ENCODE data around the gene ATP1B3. TPM values are rescaled to one million over a fixed set of nuclear protein-coding genes. Genes with fewer than 3 reads are reported as not detected.
A peak's percentile ranks its signal among the peaks of the same experiment; 100 is the strongest.
"Not testable (repeated sequence)": the region's sequence is repeated elsewhere in the genome, so short reads cannot be mapped to it uniquely, and the experiment has no call there.

Gene ATP1B3
- total RNA-seq, 1 donor from 2014 or later, result 103 TPM

DNA sequence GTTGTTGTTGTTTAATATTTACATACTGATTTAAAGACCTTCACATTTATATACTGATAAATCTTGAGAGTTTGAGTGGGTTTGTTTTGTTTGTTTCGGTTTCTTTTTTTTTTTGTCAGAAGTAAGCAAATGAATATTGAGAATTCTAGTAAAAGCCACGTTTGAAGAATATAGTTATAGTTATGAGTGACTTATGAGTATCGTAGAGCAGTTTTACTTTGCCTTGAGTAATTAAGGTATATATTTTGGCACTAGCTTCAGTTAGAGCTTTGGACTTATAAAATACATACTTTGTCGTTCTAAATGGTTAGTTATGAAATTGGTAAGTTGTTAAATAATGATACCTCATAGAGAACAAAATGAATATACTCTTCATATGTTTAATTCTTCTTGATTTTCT is 27.8 kb downstream of the ATP1B3 start:
- Mint-ChIP-seq H3K9me3 (ENCODE audit: low read depth) (peaks cover 5% of the 10 kb centered on the region), H3K4me3 (ENCODE audit: low read depth) (no peak overlapping the region), H3K27me3 (no peaks in the 10 kb centered on the region), H3K27ac (no peak overlapping the region), H3K36me3 (ENCODE audit: insufficient read depth) (peaks cover 22% of the 10 kb centered on the region), H3K4me1 (ENCODE audit: low read depth) (no peaks in the 10 kb centered on the region)
- DNase-seq (ENCODE audit: low spot score, unreplicated experiment), result no peak
- TF ChIP-seq, protein P1, sequence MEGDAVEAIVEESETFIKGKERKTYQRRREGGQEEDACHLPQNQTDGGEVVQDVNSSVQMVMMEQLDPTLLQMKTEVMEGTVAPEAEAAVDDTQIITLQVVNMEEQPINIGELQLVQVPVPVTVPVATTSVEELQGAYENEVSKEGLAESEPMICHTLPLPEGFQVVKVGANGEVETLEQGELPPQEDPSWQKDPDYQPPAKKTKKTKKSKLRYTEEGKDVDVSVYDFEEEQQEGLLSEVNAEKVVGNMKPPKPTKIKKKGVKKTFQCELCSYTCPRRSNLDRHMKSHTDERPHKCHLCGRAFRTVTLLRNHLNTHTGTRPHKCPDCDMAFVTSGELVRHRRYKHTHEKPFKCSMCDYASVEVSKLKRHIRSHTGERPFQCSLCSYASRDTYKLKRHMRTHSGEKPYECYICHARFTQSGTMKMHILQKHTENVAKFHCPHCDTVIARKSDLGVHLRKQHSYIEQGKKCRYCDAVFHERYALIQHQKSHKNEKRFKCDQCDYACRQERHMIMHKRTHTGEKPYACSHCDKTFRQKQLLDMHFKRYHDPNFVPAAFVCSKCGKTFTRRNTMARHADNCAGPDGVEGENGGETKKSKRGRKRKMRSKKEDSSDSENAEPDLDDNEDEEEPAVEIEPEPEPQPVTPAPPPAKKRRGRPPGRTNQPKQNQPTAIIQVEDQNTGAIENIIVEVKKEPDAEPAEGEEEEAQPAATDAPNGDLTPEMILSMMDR (IDR thresholded peaks at IDR 0.05; ENCODE audit: unreplicated experiment), result no peak

DNA sequence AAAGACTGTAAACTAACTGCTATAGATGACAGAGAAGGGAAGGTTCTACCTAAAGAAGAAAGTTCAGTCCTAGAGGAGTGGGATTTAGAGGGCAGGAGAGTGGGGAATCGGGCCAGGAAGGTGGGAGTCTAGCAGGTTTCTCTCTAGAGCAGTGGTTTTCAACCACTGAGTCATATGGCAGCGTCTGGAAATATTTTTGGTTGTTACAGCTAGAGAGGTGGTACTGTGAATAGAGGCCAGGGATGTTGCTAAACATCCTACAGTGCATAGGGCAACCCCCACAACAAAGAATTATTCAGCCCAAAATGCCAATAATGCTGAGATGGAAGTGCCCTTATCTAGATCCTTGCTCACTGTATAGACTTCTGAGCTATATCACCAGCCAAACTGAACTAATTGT is 28.7 kb downstream of the ATP1B3 start:
- peaks cover 4% of the 10 kb centered on the region for H3K9me3 Mint-ChIP-seq (ENCODE audit: low read depth)
- H3K27ac Mint-ChIP-seq, result no peak overlapping the region
- TF ChIP-seq, protein P1 (IDR thresholded peaks at IDR 0.05; ENCODE audit: unreplicated experiment), result no peak
- DNase-seq (ENCODE audit: low spot score, unreplicated experiment), result no peak
- no peaks in the 10 kb centered on the region for H3K4me1 Mint-ChIP-seq (ENCODE audit: low read depth)
- H3K36me3 Mint-ChIP-seq (ENCODE audit: insufficient read depth), result peaks cover 24% of the 10 kb centered on the region
- H3K4me3 Mint-ChIP-seq (ENCODE audit: low read depth), result no peak overlapping the region
- H3K27me3 Mint-ChIP-seq, result no peaks in the 10 kb centered on the region

DNA sequence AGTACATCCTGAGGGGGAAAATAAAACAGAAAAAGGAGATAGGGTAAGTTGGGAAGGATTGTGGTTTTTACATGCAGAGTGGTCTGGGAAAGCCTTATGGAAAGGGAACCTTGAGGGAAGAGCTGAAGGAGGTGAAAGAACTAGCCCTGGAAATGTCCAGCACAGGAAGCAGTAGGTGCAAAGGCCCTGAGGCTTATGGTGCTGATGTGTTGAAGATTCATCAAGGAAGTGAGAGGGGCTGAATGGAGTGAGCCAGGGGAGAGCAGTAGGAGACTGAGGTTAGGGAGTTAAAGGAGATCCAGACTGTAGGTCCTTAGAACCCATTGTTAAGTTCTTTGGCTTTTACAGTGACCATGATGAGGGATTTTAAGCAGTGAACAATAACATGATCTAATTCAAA is 33.0 kb downstream of the ATP1B3 start:
- H3K27me3 Mint-ChIP-seq, result no peaks in the 10 kb centered on the region
- H3K4me1 Mint-ChIP-seq (ENCODE audit: low read depth), result no peaks in the 10 kb centered on the region
- no peak overlapping the region for H3K27ac Mint-ChIP-seq
- TF ChIP-seq, protein P1 (IDR thresholded peaks at IDR 0.05; ENCODE audit: unreplicated experiment), result no peak
- no peak for DNase-seq (ENCODE audit: low spot score, unreplicated experiment)
- H3K9me3 Mint-ChIP-seq (ENCODE audit: low read depth), result peaks cover 7% of the 10 kb centered on the region
- no peak overlapping the region for H3K4me3 Mint-ChIP-seq (ENCODE audit: low read depth)
- H3K36me3 Mint-ChIP-seq (ENCODE audit: insufficient read depth), result peaks cover 25% of the 10 kb centered on the region

DNA sequence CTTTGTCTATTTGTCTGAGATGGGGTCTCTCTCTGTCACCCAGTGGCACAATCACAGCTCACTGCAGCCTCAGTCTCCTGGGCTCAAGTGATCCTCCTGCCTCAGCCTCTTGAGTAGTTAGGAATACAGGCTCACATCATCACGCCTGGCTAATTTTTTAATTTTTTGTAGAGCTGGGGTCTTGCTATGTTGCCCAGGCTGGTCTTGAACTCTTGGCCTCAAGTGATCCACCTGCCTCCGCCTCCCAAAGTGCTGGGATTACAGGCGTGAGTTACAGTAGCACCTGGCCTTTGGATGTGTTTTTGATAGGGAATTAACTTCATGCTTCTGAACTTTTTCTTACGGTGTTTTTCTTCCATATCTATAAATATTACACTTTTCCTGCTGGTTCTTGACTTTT is 33.5 kb downstream of the ATP1B3 start:
- not testable (repeated sequence) for H3K27me3 Mint-ChIP-seq; DNase-seq (ENCODE audit: low spot score, unreplicated experiment); H3K4me1 Mint-ChIP-seq (ENCODE audit: low read depth); H3K4me3 Mint-ChIP-seq (ENCODE audit: low read depth); H3K9me3 Mint-ChIP-seq (ENCODE audit: low read depth); H3K27ac Mint-ChIP-seq
- peaks cover 23% of the 10 kb centered on the region for H3K36me3 Mint-ChIP-seq (ENCODE audit: insufficient read depth)

- H3K4me1 Mint-ChIP-seq (ENCODE audit: low read depth), result no peaks in the 10 kb centered on the region
- H3K27me3 Mint-ChIP-seq, result no peaks in the 10 kb centered on the region
- H3K4me3 Mint-ChIP-seq (ENCODE audit: low read depth), result no peak overlapping the region
- TF ChIP-seq, protein P1 (IDR thresholded peaks at IDR 0.05; ENCODE audit: unreplicated experiment), result peak; percentile 61
- peaks cover 23% of the 10 kb centered on the region for H3K36me3 Mint-ChIP-seq (ENCODE audit: insufficient read depth)
- H3K9me3 Mint-ChIP-seq (ENCODE audit: low read depth), result peaks cover 7% of the 10 kb centered on the region
- H3K27ac Mint-ChIP-seq, result no peak overlapping the region
- DNase-seq (ENCODE audit: low spot score, unreplicated experiment), result no peak
These were observed 36.8 kb downstream of the ATP1B3 start for GRCh38 chr3:141913150-141913811.

GRCh38 chr3:141914311-141914710 is 37.9 kb downstream of the ATP1B3 start:
- no peak for DNase-seq (ENCODE audit: low spot score, unreplicated experiment)

More at GRCh38 chr3:141914311-141914710, 37.9 kb downstream of the ATP1B3 start:
- Mint-ChIP-seq H3K27ac (no peak overlapping the region), H3K36me3 (ENCODE audit: insufficient read depth) (peaks cover 20% of the 10 kb centered on the region), H3K27me3 (no peaks in the 10 kb centered on the region), H3K9me3 (ENCODE audit: low read depth) (peaks cover 7% of the 10 kb centered on the region), H3K4me3 (ENCODE audit: low read depth) (no peak overlapping the region), H3K4me1 (ENCODE audit: low read depth) (no peaks in the 10 kb centered on the region)
- TF ChIP-seq, protein P1 (IDR thresholded peaks at IDR 0.05; ENCODE audit: unreplicated experiment), result no peak

Data from progenitor cell of endocrine pancreas (in vitro differentiated cells).